Measurements from ENCODE around the gene CACNG6.

DNA sequence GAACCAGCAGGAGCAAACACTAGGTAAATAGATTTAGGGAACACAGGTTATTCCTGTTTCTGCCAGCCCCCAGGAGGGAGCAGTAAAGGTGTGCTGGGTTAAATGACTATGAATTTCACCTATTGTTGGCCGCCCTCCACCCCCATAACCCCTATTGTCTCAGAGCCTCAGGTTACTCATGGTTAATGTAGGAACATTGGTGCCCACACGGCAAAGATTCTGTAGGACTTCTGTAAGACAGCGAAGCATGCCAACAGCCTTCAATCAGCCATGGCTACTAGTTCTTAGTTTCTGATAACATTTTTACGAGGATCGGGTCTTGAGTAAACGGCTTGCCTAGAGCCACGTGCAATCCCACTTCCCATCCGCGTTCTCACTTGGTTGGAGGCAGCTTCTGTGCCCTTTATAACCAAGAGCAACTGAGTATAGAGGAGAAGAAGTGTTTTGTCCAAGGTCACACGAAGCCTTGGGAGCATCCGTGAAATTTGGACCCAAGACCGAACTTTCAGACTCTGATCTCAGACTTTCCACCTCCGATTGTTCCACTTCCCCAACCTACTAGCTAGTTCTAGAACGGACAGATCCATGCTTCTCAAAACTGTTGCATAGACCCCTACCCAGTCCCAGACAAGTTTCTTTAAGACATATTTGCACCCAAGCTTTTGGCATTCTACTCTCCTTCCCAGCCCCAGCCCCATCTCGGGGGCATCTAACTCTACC lies 33.8 kb upstream of the CACNG6 start:
- TF ChIP-seq, protein P1, sequence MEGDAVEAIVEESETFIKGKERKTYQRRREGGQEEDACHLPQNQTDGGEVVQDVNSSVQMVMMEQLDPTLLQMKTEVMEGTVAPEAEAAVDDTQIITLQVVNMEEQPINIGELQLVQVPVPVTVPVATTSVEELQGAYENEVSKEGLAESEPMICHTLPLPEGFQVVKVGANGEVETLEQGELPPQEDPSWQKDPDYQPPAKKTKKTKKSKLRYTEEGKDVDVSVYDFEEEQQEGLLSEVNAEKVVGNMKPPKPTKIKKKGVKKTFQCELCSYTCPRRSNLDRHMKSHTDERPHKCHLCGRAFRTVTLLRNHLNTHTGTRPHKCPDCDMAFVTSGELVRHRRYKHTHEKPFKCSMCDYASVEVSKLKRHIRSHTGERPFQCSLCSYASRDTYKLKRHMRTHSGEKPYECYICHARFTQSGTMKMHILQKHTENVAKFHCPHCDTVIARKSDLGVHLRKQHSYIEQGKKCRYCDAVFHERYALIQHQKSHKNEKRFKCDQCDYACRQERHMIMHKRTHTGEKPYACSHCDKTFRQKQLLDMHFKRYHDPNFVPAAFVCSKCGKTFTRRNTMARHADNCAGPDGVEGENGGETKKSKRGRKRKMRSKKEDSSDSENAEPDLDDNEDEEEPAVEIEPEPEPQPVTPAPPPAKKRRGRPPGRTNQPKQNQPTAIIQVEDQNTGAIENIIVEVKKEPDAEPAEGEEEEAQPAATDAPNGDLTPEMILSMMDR (IDR thresholded peaks at IDR 0.05): no peak
- TF ChIP-seq CREB1 (CRISPR knock-in tag; IDR thresholded peaks at IDR 0.05) (no peak), ELF4 (CRISPR knock-in tag; IDR thresholded peaks at IDR 0.05; ENCODE audit: low read depth) (no peak), RELA (CRISPR knock-in tag; IDR thresholded peaks at IDR 0.05; ENCODE audit: borderline replicate concordance) (no peak), FOXK1 (CRISPR knock-in tag; IDR thresholded peaks at IDR 0.05) (no peak), SP1 (CRISPR knock-in tag; conservative IDR thresholded peaks at IDR 0.05) (peak; percentile 51; the same call in 1 of the 2 replicates), ZBTB21 (CRISPR knock-in tag; IDR thresholded peaks at IDR 0.05; ENCODE audit: borderline replicate concordance) (no peak), AFF4 (CRISPR knock-in tag; IDR thresholded peaks at IDR 0.05; ENCODE audit: borderline replicate concordance) (no peak), NR2C2 (CRISPR knock-in tag; IDR thresholded peaks at IDR 0.05) (no peak)
